Measurements from ENCODE around the gene RDH12. TPM values are rescaled to one million over a fixed set of nuclear protein-coding genes. Genes with fewer than 3 reads are reported as not detected.

RDH12 gene
- total RNA-seq, 3 donors from 2014 or later: not detected

GRCh38 chr14:67768219-67768618, 66.5 kb downstream of the RDH12 start:
- Histone ChIP-seq H3K27ac (no peak overlapping the region), H3K4me1 (no peaks in the 10 kb centered on the region), H3K27me3 (no peaks in the 10 kb centered on the region), H3K36me3 (peaks cover 10% of the 10 kb centered on the region), H3K4me3 (no peak overlapping the region), H3K9me3 (no peaks in the 10 kb centered on the region)
- TF ChIP-seq POLR2A (IDR thresholded peaks at IDR 0.05) (no peak), POLR2AphosphoS5 (IDR thresholded peaks at IDR 0.05) (no peak), CTCF (IDR thresholded peaks at IDR 0.05) (no peak)
- DNase-seq (ENCODE audit: low spot score in 2 of 2): no peak
- intact Hi-C loops (cut with DNase I; ENCODE audit: low total_unique reads): no loop called here

GRCh38 chr14:67773844-67774377, 72.2 kb downstream of the RDH12 start:
- no peak overlapping the region for H3K4me3 ChIP-seq
- no peak for TF ChIP-seq POLR2AphosphoS5 (IDR thresholded peaks at IDR 0.05)
- no peak for TF ChIP-seq POLR2A (IDR thresholded peaks at IDR 0.05)
- no peak for TF ChIP-seq CTCF (IDR thresholded peaks at IDR 0.05)
- no peak for DNase-seq (ENCODE audit: low spot score in 2 of 2)
- no peaks in the 10 kb centered on the region for H3K4me1 ChIP-seq
- intact Hi-C loops (cut with DNase I; ENCODE audit: low total_unique reads): no loop called here
- H3K27me3 ChIP-seq: no peaks in the 10 kb centered on the region
- H3K36me3 ChIP-seq: peaks cover 32% of the 10 kb centered on the region
- no peak overlapping the region for H3K27ac ChIP-seq
- no peaks in the 10 kb centered on the region for H3K9me3 ChIP-seq

- Histone ChIP-seq H3K36me3 (peaks cover 31% of the 10 kb centered on the region), H3K27ac (no peak overlapping the region), H3K4me3 (no peak overlapping the region), H3K9me3 (no peaks in the 10 kb centered on the region), H3K4me1 (no peaks in the 10 kb centered on the region), H3K27me3 (no peaks in the 10 kb centered on the region)
- DNase-seq (ENCODE audit: low spot score in 2 of 2): no peak
- TF ChIP-seq POLR2AphosphoS5 (IDR thresholded peaks at IDR 0.05) (no peak), POLR2A (IDR thresholded peaks at IDR 0.05) (no peak)
- intact Hi-C loops (cut with DNase I; ENCODE audit: low total_unique reads): no loop called here
Measured at GRCh38 chr14:67776653-67777322, 75.1 kb downstream of the RDH12 start.

- H3K9me3 ChIP-seq: no peaks in the 10 kb centered on the region
- H3K4me3 ChIP-seq: no peak overlapping the region
- no peaks in the 10 kb centered on the region for H3K4me1 ChIP-seq
- DNase-seq (ENCODE audit: low spot score in 2 of 2): no peak
- peaks cover 29% of the 10 kb centered on the region for H3K36me3 ChIP-seq
- intact Hi-C loops (cut with DNase I; ENCODE audit: low total_unique reads): no loop called here
- TF ChIP-seq CTCF (IDR thresholded peaks at IDR 0.05) (no peak), POLR2A (IDR thresholded peaks at IDR 0.05) (no peak), POLR2AphosphoS5 (IDR thresholded peaks at IDR 0.05) (no peak)
- H3K27ac ChIP-seq: no peak overlapping the region
- no peaks in the 10 kb centered on the region for H3K27me3 ChIP-seq
Measured at GRCh38 chr14:67778792-67779191, 77.1 kb downstream of the RDH12 start.

GRCh38 chr14:67782090-67782489, 80.4 kb downstream of the RDH12 start:
- intact Hi-C loops (cut with DNase I; ENCODE audit: low total_unique reads): no loop called here
- Histone ChIP-seq H3K9me3 (no peaks in the 10 kb centered on the region), H3K27ac (no peak overlapping the region), H3K4me1 (no peaks in the 10 kb centered on the region), H3K36me3 (peaks cover 23% of the 10 kb centered on the region), H3K27me3 (no peaks in the 10 kb centered on the region), H3K4me3 (no peak overlapping the region)
- TF ChIP-seq POLR2A (IDR thresholded peaks at IDR 0.05): no peak
- TF ChIP-seq POLR2AphosphoS5 (IDR thresholded peaks at IDR 0.05): no peak
- no peak for TF ChIP-seq CTCF (IDR thresholded peaks at IDR 0.05)
- no peak for DNase-seq (ENCODE audit: low spot score in 2 of 2)

Other genes starting within 250 kb of the RDH12 start
- 10 to 100 TPM in 1 of 3 donors, 1 to 10 TPM in 1, under 1 TPM in 1; 0.64 to 10.2 (median 6.0) TPM for gene TMEM229B, start 213.2 kb upstream of the RDH12 start, total RNA-seq
- gene PLEKHH1, start 168.6 kb upstream of the RDH12 start, total RNA-seq: 10 to 100 TPM in 2 of 3 donors, 1 to 10 TPM in 1; 2.9 to 18.9 (median 14.7) TPM
- gene PIGH, start 101.6 kb upstream of the RDH12 start, total RNA-seq: 10 to 100 TPM; 32.8 to 37.6 (median 33.8) TPM
- 1 to 10 TPM; 2.9 to 5.2 (median 4.4) TPM for gene ARG2, start 82.0 kb upstream of the RDH12 start, total RNA-seq
- gene VTI1B, start 27.3 kb upstream of the RDH12 start, total RNA-seq: 100 to 1,000 TPM in 1 of 3 donors, 10 to 100 TPM in 2; 62.8 to 169 (median 80.6) TPM
- gene RDH11, start 6.1 kb upstream of the RDH12 start, total RNA-seq: 10 to 100 TPM; 25.3 to 57.5 (median 42.3) TPM
- 10 to 100 TPM; 31.5 to 42.6 (median 36.3) TPM for gene ZFYVE26, start 114.7 kb downstream of the RDH12 start, total RNA-seq
- gene RAD51B, start 117.9 kb downstream of the RDH12 start, total RNA-seq: 10 to 100 TPM; 10.6 to 77.6 (median 33.8) TPM

All from breast epithelium (tissue), 4 donors.